ENCODE measurements around the gene LEKR1. TPM values are rescaled to one million over a fixed set of nuclear protein-coding genes. Genes with fewer than 3 reads are reported as not detected.

Gene LEKR1
- total and polyA plus RNA-seq, 9 of the 15 experiments (the other 6 are each of a cell fraction or from before 2014, with no cell fraction given), result 0.76 to 1.8 (median 1.2) TPM

- peak; percentile 96 for TF ChIP-seq POLR2A (conservative IDR thresholded peaks at IDR 0.05)
- no peak for TF ChIP-seq DNMT1 (IDR thresholded peaks at IDR 0.05)
- TF ChIP-seq, protein P1, sequence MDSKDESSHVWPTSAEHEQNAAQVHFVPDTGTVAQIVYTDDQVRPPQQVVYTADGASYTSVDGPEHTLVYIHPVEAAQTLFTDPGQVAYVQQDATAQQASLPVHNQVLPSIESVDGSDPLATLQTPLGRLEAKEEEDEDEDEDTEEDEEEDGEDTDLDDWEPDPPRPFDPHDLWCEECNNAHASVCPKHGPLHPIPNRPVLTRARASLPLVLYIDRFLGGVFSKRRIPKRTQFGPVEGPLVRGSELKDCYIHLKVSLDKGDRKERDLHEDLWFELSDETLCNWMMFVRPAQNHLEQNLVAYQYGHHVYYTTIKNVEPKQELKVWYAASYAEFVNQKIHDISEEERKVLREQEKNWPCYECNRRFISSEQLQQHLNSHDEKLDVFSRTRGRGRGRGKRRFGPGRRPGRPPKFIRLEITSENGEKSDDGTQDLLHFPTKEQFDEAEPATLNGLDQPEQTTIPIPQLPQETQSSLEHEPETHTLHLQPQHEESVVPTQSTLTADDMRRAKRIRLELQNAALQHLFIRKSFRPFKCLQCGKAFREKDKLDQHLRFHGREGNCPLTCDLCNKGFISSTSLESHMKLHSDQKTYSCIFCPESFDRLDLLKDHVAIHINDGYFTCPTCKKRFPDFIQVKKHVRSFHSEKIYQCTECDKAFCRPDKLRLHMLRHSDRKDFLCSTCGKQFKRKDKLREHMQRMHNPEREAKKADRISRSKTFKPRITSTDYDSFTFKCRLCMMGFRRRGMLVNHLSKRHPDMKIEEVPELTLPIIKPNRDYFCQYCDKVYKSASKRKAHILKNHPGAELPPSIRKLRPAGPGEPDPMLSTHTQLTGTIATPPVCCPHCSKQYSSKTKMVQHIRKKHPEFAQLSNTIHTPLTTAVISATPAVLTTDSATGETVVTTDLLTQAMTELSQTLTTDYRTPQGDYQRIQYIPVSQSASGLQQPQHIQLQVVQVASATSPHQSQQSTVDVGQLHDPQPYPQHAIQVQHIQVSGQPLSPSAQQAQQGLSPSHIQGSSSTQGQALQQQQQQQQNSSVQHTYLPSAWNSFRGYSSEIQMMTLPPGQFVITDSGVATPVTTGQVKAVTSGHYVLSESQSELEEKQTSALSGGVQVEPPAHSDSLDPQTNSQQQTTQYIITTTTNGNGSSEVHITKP (IDR thresholded peaks at IDR 0.05; ENCODE audit: partially characterized antibody), result peak; percentile 25
- TF ChIP-seq ARID1B (IDR thresholded peaks at IDR 0.05), result peak; percentile 42
- TF ChIP-seq NCOR1 (IDR thresholded peaks at IDR 0.05), result peak; percentile 37; the same call in 1 of the 2 replicates
- no peak for TF ChIP-seq SNIP1 (IDR thresholded peaks at IDR 0.05; ENCODE audit: low read depth)
- peak; percentile 91 for TF ChIP-seq NCOA1 (IDR thresholded peaks at IDR 0.05; ENCODE audit: low read depth)
- TF ChIP-seq MCM7 (IDR thresholded peaks at IDR 0.05), result no peak
- TF ChIP-seq, protein P2, sequence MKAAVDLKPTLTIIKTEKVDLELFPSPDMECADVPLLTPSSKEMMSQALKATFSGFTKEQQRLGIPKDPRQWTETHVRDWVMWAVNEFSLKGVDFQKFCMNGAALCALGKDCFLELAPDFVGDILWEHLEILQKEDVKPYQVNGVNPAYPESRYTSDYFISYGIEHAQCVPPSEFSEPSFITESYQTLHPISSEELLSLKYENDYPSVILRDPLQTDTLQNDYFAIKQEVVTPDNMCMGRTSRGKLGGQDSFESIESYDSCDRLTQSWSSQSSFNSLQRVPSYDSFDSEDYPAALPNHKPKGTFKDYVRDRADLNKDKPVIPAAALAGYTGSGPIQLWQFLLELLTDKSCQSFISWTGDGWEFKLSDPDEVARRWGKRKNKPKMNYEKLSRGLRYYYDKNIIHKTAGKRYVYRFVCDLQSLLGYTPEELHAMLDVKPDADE (conservative IDR thresholded peaks at IDR 0.05; ENCODE audit: control insufficient read depth, low read depth, low read length), result 0 out of 2 replicates have a peak, but pooled peaks have one; percentile 8
- TF ChIP-seq, protein P3, sequence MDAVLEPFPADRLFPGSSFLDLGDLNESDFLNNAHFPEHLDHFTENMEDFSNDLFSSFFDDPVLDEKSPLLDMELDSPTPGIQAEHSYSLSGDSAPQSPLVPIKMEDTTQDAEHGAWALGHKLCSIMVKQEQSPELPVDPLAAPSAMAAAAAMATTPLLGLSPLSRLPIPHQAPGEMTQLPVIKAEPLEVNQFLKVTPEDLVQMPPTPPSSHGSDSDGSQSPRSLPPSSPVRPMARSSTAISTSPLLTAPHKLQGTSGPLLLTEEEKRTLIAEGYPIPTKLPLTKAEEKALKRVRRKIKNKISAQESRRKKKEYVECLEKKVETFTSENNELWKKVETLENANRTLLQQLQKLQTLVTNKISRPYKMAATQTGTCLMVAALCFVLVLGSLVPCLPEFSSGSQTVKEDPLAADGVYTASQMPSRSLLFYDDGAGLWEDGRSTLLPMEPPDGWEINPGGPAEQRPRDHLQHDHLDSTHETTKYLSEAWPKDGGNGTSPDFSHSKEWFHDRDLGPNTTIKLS (IDR thresholded peaks at IDR 0.05; ENCODE audit: borderline replicate concordance, low read depth), result peak; percentile 60; the same call in 1 of the 2 replicates
- TF ChIP-seq ZEB2 (IDR thresholded peaks at IDR 0.05), result peak; percentile 70; the same call in 1 of the 2 replicates
- TF ChIP-seq HNRNPLL (IDR thresholded peaks at IDR 0.05; ENCODE audit: low read depth, low read length, poor library complexity, severe bottlenecking), result peak; percentile 34
- peak; percentile 62 for TF ChIP-seq TAF9B (IDR thresholded peaks at IDR 0.05; ENCODE audit: partially characterized antibody)
- 0 out of 2 replicates have a peak, but pooled peaks have one; percentile 6 for TF ChIP-seq KLF1 (tag; IDR thresholded peaks at IDR 0.05)
- 0 out of 2 replicates have a peak, but pooled peaks have one; percentile 24 for TF ChIP-seq RB1 (IDR thresholded peaks at IDR 0.05; ENCODE audit: low read depth)
- TF ChIP-seq CCNT2 (IDR thresholded peaks at IDR 0.05; ENCODE audit: borderline replicate concordance, extremely low read depth, insufficient read length, low read depth, low read length), result peak; percentile 64
- peak; percentile 50; the same call in 1 of the 2 replicates for TF ChIP-seq SMARCA4 (IDR thresholded peaks at IDR 0.05)
- TF ChIP-seq NRF1 (conservative IDR thresholded peaks at IDR 0.05 in 1 of 2, IDR thresholded peaks at IDR 0.05 in 1 of 2), result peak; percentile 51 to 58
- no peak for TF ChIP-seq RBM14 (IDR thresholded peaks at IDR 0.05; ENCODE audit: borderline replicate concordance, insufficient read depth, low read depth, low read length)
- peak; percentile 95 for TF ChIP-seq MTA3 (IDR thresholded peaks at IDR 0.05; ENCODE audit: borderline replicate concordance)
- no peak for TF ChIP-seq CHCHD3 (CRISPR knock-in tag; IDR thresholded peaks at IDR 0.05)
- no peak for TF ChIP-seq ZNF644 (tag; IDR thresholded peaks at IDR 0.05; ENCODE audit: low read depth)
These were observed at the start of gene LEKR1 (continued) for GRCh38 chr3:156826144-156826895.

Data from K562 (cell line).